K562 (cell line): ENCODE data around the gene ARV1. TPM values are rescaled to one million over a fixed set of nuclear protein-coding genes. Genes with fewer than 3 reads are reported as not detected.

Source experiments
- ATF7 ChIP-seq: fragments of 450-650 bp; IDR thresholded peaks from 2 replicates; pipeline ENCODE4 v1.7.1; 2014; ENCODE audit warnings: mild to moderate bottlenecking, moderate library complexity
- EWSR1 ChIP-seq: fragments of 450-650 bp; IDR thresholded peaks from 2 replicates; pipeline ENCODE4 v1.6.1; 2018; ENCODE audit warnings: borderline replicate concordance, mild to moderate bottlenecking, low read depth, moderate library complexity; ENCODE audit not compliant: partially characterized antibody
- NR2C2 ChIP-seq, 2 experiments: fragments of 200-800 bp in 1 of 2; sonication (Bioruptor generic) in 1 of 2; sonication (generic) in 1 of 2; formaldehyde crosslinking in 1 of 2; IDR thresholded peaks; 2 replicates each; pipeline versions ENCODE4 v1.6.1 to v1.8.0; 2016 to 2022; ENCODE audit warnings: mild to moderate bottlenecking in 1 of 2, missing compliant biosample characterization in 1 of 2, missing genetic modification characterization in 1 of 2, missing genetic modification reagents in 1 of 2
- PCBP1 ChIP-seq: fragments of 200-400 bp; formaldehyde crosslinking; IDR thresholded peaks from 2 replicates; pipeline ENCODE4 v1.6.1; 2018; ENCODE audit warnings: mild to moderate bottlenecking, low read depth, low read length; ENCODE audit not compliant: poor library complexity, severe bottlenecking
- POU5F1 ChIP-seq: fragments of 150-350 bp; IDR thresholded peaks from 2 replicates; pipeline ENCODE4 v1.6.1; 2014; ENCODE audit warnings: borderline replicate concordance, low read length, low read depth, mild to moderate bottlenecking; ENCODE audit not compliant: partially characterized antibody
- SIRT6 ChIP-seq: IDR thresholded peaks from one replicate; pipeline ENCODE4 v1.6.1; 2012; ENCODE audit warnings: low read depth, mild to moderate bottlenecking, control low read depth, inconsistent platforms, low read length, moderate library complexity
- SP2 ChIP-seq: IDR thresholded peaks from 2 replicates; pipeline ENCODE4 v1.6.1; 2011; ENCODE audit warnings: mild to moderate bottlenecking, low read depth, low read length, moderate library complexity; ENCODE audit not compliant: poor library complexity, severe bottlenecking; ENCODE audit errors: extremely low read depth
- polyA plus RNA-seq, 8 experiments: library from polyadenylated mRNA; depleted of rRNA in 4 of 8; stranded (reverse) in 5 of 8; unstranded in 3 of 8; fragments of >200 nt; fragmentation: Nextera tagmentation in 2 of 8; fragmentation: Illumina TruSeq in 1 of 8; extraction: Ambion mirVana in 2 of 8; extraction: Trizol in 1 of 8; gene quantifications; 2 replicates each; pipeline versions ENCODE4 v1.2.1 to v1.2.3, GENCODE V29; 2011 to 2014; ENCODE audit warnings: inconsistent platforms in 1 of 8, missing spikeins in 1 of 8
- total RNA-seq, 7 experiments: library from RNA; depleted of rRNA in 6 of 7; stranded (reverse); fragments of >200 nt in 6 of 7; fragmentation: Illumina TruSeq in 2 of 7; extraction: Trizol in 2 of 7; gene quantifications; 2 replicates each; pipeline versions ENCODE4 v1.2.1 to v1.2.3, GENCODE V29; 2011 to 2021; ENCODE audit warnings: low replicate concordance in 1 of 7
- TF ChIP-seq, protein P1 (sequence below): sonication (generic); formaldehyde crosslinking; IDR thresholded peaks from 2 replicates; pipeline ENCODE4 v1.8.1; 2023; ENCODE audit warnings: mild to moderate bottlenecking, missing genetic modification reagents
- TF ChIP-seq, protein P2 (sequence below), 2 experiments: fragments of 450-650 bp in 1 of 2; sonication (generic) in 1 of 2; formaldehyde crosslinking in 1 of 2; IDR thresholded peaks; 2 replicates each; pipeline versions ENCODE4 v1.7.1 to v1.9.0; 2016 to 2022; ENCODE audit warnings: inconsistent platforms in 1 of 2, mild to moderate bottlenecking in 1 of 2, missing genetic modification reagents in 1 of 2
- TF ChIP-seq, protein P3 (sequence below): fragments of 450-650 bp; formaldehyde crosslinking; IDR thresholded peaks from 2 replicates; pipeline ENCODE4 v1.4.0; 2020; ENCODE audit warnings: mild to moderate bottlenecking, mixed read lengths

The ARV1 gene
- total and polyA plus RNA-seq, 9 of the 15 experiments (the other 6 are each of a cell fraction or from before 2014, with no cell fraction given) = 54.8 to 139 (median 74.0) TPM

DNA sequence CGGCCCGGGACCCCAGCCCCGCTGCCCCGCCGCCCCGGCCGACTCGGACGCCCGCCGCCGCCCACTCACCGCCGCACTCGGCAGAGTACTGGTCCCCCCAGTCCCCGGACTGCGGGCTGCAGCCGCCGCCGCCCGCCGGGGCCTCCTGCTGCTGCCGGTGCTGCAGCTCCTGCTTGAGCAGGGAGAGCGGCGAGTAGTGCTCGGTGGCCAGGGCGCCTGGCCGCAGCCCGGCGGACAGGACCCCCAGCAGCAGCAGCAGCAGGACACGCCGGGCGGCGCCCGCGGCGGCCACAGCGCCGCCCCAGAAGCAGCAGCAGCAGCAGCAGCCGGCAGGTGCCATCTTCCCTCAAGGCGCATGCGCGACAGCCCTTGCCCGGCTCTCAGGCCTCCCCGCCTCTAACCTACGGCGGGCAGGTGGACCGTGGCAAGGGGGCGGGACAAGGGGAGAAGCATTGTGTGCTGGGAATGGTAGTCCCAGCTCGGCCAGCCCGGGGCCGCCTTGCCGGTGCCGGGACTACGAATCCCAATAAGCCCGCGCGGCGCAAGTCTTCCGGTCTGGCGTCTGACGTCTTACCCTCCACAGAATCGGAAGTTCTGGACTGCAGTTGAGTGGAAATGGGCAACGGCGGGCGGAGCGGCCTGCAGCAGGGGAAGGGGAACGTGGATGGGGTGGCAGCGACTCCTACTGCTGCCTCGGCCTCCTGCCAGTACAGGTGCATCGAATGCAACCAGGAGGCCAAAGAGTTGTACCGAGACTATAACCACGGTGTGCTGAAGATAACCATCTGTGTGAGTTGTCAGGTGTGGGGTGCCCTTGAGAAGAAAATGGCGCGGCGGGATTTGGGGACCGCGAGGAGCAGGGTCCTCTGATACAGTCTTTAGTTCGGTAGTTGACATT, at the start of gene ARV1, which contains the start of gene TTC13 (continued):
- TF ChIP-seq SP2 = no peak
- peak; percentile 64 for TF ChIP-seq PCBP1
- TF ChIP-seq, protein P1, sequence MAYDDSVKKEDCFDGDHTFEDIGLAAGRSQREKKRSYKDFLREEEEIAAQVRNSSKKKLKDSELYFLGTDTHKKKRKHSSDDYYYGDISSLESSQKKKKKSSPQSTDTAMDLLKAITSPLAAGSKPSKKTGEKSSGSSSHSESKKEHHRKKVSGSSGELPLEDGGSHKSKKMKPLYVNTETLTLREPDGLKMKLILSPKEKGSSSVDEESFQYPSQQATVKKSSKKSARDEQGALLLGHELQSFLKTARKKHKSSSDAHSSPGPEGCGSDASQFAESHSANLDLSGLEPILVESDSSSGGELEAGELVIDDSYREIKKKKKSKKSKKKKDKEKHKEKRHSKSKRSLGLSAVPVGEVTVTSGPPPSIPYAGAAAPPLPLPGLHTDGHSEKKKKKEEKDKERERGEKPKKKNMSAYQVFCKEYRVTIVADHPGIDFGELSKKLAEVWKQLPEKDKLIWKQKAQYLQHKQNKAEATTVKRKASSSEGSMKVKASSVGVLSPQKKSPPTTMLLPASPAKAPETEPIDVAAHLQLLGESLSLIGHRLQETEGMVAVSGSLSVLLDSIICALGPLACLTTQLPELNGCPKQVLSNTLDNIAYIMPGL (CRISPR knock-in tag) = peak; percentile 73; the same call in 1 of the 2 replicates
- TF ChIP-seq, protein P2, sequence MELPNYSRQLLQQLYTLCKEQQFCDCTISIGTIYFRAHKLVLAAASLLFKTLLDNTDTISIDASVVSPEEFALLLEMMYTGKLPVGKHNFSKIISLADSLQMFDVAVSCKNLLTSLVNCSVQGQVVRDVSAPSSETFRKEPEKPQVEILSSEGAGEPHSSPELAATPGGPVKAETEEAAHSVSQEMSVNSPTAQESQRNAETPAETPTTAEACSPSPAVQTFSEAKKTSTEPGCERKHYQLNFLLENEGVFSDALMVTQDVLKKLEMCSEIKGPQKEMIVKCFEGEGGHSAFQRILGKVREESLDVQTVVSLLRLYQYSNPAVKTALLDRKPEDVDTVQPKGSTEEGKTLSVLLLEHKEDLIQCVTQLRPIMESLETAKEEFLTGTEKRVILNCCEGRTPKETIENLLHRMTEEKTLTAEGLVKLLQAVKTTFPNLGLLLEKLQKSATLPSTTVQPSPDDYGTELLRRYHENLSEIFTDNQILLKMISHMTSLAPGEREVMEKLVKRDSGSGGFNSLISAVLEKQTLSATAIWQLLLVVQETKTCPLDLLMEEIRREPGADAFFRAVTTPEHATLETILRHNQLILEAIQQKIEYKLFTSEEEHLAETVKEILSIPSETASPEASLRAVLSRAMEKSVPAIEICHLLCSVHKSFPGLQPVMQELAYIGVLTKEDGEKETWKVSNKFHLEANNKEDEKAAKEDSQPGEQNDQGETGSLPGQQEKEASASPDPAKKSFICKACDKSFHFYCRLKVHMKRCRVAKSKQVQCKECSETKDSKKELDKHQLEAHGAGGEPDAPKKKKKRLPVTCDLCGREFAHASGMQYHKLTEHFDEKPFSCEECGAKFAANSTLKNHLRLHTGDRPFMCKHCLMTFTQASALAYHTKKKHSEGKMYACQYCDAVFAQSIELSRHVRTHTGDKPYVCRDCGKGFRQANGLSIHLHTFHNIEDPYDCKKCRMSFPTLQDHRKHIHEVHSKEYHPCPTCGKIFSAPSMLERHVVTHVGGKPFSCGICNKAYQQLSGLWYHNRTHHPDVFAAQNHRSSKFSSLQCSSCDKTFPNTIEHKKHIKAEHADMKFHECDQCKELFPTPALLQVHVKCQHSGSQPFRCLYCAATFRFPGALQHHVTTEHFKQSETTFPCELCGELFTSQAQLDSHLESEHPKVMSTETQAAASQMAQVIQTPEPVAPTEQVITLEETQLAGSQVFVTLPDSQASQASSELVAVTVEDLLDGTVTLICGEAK (IDR thresholded peaks at IDR 0.05) = peak; percentile 96
- TF ChIP-seq, protein P2 (CRISPR knock-in tag; IDR thresholded peaks at IDR 0.05) = no peak
- TF ChIP-seq NR2C2 (CRISPR knock-in tag; IDR thresholded peaks at IDR 0.05) = peak; percentile 61; the same call in 1 of the 2 replicates
- TF ChIP-seq NR2C2 (tag; IDR thresholded peaks at IDR 0.05) = peak; percentile 93
- TF ChIP-seq ATF7 = peak; percentile 96
- no peak for TF ChIP-seq EWSR1
- no peak for TF ChIP-seq SIRT6
- TF ChIP-seq, protein P3, sequence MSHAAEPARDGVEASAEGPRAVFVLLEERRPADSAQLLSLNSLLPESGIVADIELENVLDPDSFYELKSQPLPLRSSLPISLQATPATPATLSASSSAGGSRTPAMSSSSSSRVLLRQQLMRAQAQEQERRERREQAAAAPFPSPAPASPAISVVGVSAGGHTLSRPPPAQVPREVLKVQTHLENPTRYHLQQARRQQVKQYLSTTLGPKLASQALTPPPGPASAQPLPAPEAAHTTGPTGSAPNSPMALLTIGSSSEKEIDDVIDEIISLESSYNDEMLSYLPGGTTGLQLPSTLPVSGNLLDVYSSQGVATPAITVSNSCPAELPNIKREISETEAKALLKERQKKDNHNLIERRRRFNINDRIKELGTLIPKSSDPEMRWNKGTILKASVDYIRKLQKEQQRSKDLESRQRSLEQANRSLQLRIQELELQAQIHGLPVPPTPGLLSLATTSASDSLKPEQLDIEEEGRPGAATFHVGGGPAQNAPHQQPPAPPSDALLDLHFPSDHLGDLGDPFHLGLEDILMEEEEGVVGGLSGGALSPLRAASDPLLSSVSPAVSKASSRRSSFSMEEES (CRISPR knock-in tag) = no peak
- peak; percentile 23 for TF ChIP-seq POU5F1
